DOHH2 (cell line): ENCODE measurements around the gene TBC1D28.
"Not testable (repeated sequence)": the region's sequence is repeated elsewhere in the genome, so short reads cannot be mapped to it uniquely, and the experiment has no call there.

Source experiments
- CTCF ChIP-seq: fragments of 200-600 bp; sonication (generic); IDR thresholded peaks from one replicate; pipeline ENCODE4 v1.5.1; 2014; ENCODE audit warnings: antibody characterized with exemption, mild to moderate bottlenecking, low read depth, low read length; ENCODE audit not compliant: poor library complexity, severe bottlenecking
- EZH2phosphoT487 ChIP-seq: fragments of 200-600 bp; sonication (generic); IDR thresholded peaks from 2 replicates; pipeline ENCODE4 v1.6.1; 2017; ENCODE audit warnings: borderline replicate concordance, mild to moderate bottlenecking, antibody characterized with exemption, low read length, moderate library complexity, mixed read lengths

- TF ChIP-seq CTCF, EZH2phosphoT487: not testable (repeated sequence)
These were observed 23.3 kb upstream of the TBC1D28 start for GRCh38 chr17:18667535-18667934.
